ENCODE measurements around the gene YBX1.

- TF ChIP-seq CTCF (conservative IDR thresholded peaks at IDR 0.05; ENCODE audit: low read length) (no peak), EZH2phosphoT487 (IDR thresholded peaks at IDR 0.05; ENCODE audit: borderline replicate concordance) (no peak)
Measured at GRCh38 chr1:42748461-42749410, 66.5 kb downstream of the YBX1 start.

All from Loucy (cell line).